ENCODE measurements around the gene BMP6. TPM values are rescaled to one million over a fixed set of nuclear protein-coding genes. Genes with fewer than 3 reads are reported as not detected.

BMP6 gene
- 10 to 100 TPM in 1 of 2 donors, 1 to 10 TPM in 1; 5.8 to 18.7 TPM for total RNA-seq
- polyA plus RNA-seq (ENCODE audit: insufficient read length in 6 of 6) = 1 to 10 TPM; 2.3 to 5.9 (median 3.3) TPM
- long read RNA-seq, donor 1, partial matches to known transcripts = 16 of 74 reads
- long read RNA-seq, donor 1, other reads (novel, unspliced or antisense) = 58 of 74 reads
- long read RNA-seq, donor 2, partial matches to known transcripts = 0 of 2 reads
- long read RNA-seq, donor 2, other reads (novel, unspliced or antisense) = 0 of 2 reads
- long read RNA-seq, donor 3, partial matches to known transcripts = 0 of 1 reads
- long read RNA-seq, donor 3, other reads (novel, unspliced or antisense) = 0 of 1 reads
- long read RNA-seq, donor 4, partial matches to known transcripts = 0 of 3 reads
- long read RNA-seq, donor 4, other reads (novel, unspliced or antisense) = 3 of 3 reads
- long read RNA-seq, donor 5, partial matches to known transcripts = 0 of 1 reads
- long read RNA-seq, donor 5, other reads (novel, unspliced or antisense) = 0 of 1 reads
- long read RNA-seq, donor 6 = 0 reads
- long read RNA-seq, donor 7, partial matches to known transcripts = 57 of 64 reads
- long read RNA-seq, donor 7, other reads (novel, unspliced or antisense) = 7 of 64 reads
- long read RNA-seq, donor 8, partial matches to known transcripts = 0 of 2 reads
- long read RNA-seq, donor 8, other reads (novel, unspliced or antisense) = 0 of 2 reads
- long read RNA-seq, donor 9 = 0 reads
- long read RNA-seq, donor 10 = 0 reads
- long read RNA-seq, donor 11, partial matches to known transcripts = 0 of 3 reads
- long read RNA-seq, donor 11, other reads (novel, unspliced or antisense) = 0 of 3 reads
- long read RNA-seq, donor 12 = 0 reads

GRCh38 chr6:7725849-7726415, at the start of gene BMP6:
TSS of gene BMP6 (plus strand) at chr6:7726099. CDS start at chr6:7726956, 857 bp downstream.
- H3K27ac ChIP-seq = no peak within 1 kb of the TSS
- peaks cover 56 to 79% of the 10 kb centered on the region in 2 donors for H3K27me3 ChIP-seq
- intact Hi-C loops (cut with DNase I) = no loop called here

GRCh38 chr6:7677229-7677628, 48.7 kb upstream of the BMP6 start:
- DNase-seq (no peak), ATAC-seq (no peak)
- Histone ChIP-seq H3K4me1 (peaks cover 6 to 7% of the 10 kb centered on the region in 2 donors), H3K27me3 (peaks cover 0 to 5% of the 10 kb centered on the region in 2 donors), H3K36me3 (no peaks in the 10 kb centered on the region), H3K27ac (no peak overlapping the region), H3K4me3 (no peak overlapping the region), H3K9me3 (no peaks in the 10 kb centered on the region)
- intact Hi-C loops (cut with DNase I) = no loop called here
- no peak for TF ChIP-seq CTCF (IDR thresholded peaks at IDR 0.05)

More at GRCh38 chr6:7725849-7726415, at the start of gene BMP6:
- no peak for TF ChIP-seq CTCF (IDR thresholded peaks at IDR 0.05)
- peak; percentile 77 to 96 (median 91) for DNase-seq
- Histone ChIP-seq H3K4me3 (peak within 1 kb of the TSS; percentile 58), H3K9me3 (no peaks in the 10 kb centered on the region), H3K36me3 (no peaks in the 10 kb centered on the region), H3K4me1 (peaks cover 13 to 47% of the 10 kb centered on the region in 2 donors)
- ATAC-seq = peak; percentile 98

- H3K27ac ChIP-seq = no peak overlapping the region
- ATAC-seq = no peak
- no peak for TF ChIP-seq CTCF (IDR thresholded peaks at IDR 0.05)
- H3K27me3 ChIP-seq = peaks cover 0 to 5% of the 10 kb centered on the region in 2 donors
- H3K4me3 ChIP-seq = no peak overlapping the region
- DNase-seq = no peak
- no peaks in the 10 kb centered on the region for H3K36me3 ChIP-seq
- no peaks in the 10 kb centered on the region for H3K9me3 ChIP-seq
- intact Hi-C loops (cut with DNase I) = no loop called here
- no peaks in the 10 kb centered on the region for H3K4me1 ChIP-seq
Observed at GRCh38 chr6:7680393-7681075, 45.4 kb upstream of the BMP6 start.

GRCh38 chr6:7681449-7681848, 44.5 kb upstream of the BMP6 start:
- Histone ChIP-seq H3K36me3 (no peaks in the 10 kb centered on the region), H3K4me3 (no peak overlapping the region), H3K27ac (no peak overlapping the region), H3K4me1 (no peaks in the 10 kb centered on the region), H3K27me3 (peaks cover 0 to 5% of the 10 kb centered on the region in 2 donors), H3K9me3 (no peaks in the 10 kb centered on the region)
- TF ChIP-seq CTCF (IDR thresholded peaks at IDR 0.05) = no peak
- no peak for DNase-seq
- intact Hi-C loops (cut with DNase I) = no loop called here
- ATAC-seq = no peak

Data from left lung (tissue), 14 donors.